H9 (cell line): ENCODE data around the gene AHNAK. TPM values are rescaled to one million over a fixed set of nuclear protein-coding genes. Genes with fewer than 3 reads are reported as not detected.

Experiments used
- DNase-seq: peaks from one replicate; pipeline ENCODE4 v3.0.0-alpha.2; 2017
- H2AFZ ChIP-seq: one replicate; pipeline ENCODE4 v1.6.1; 2013; ENCODE audit warnings: mild to moderate bottlenecking, low read length, control low read depth, moderate library complexity
- H2AK5ac ChIP-seq: 2 replicates; pipeline ENCODE4 v1.6.1; 2013; ENCODE audit warnings: low read length, control low read depth, mixed read lengths; ENCODE audit not compliant: insufficient read length
- H2BK120ac ChIP-seq: one replicate; pipeline ENCODE4 v1.6.1; 2013; ENCODE audit warnings: low read depth, mild to moderate bottlenecking, low read length, control low read depth, inconsistent platforms; ENCODE audit not compliant: poor library complexity, severe bottlenecking
- H2BK12ac ChIP-seq: 2 replicates; pipeline ENCODE4 v1.6.1; 2013; ENCODE audit warnings: low read length, control low read depth, mixed read lengths, low read depth; ENCODE audit not compliant: insufficient read length
- H2BK15ac ChIP-seq: 2 replicates; pipeline ENCODE4 v1.6.1; 2013; ENCODE audit warnings: low read depth, low read length, control low read depth
- H2BK20ac ChIP-seq: one replicate; pipeline ENCODE4 v1.6.1; 2013; ENCODE audit warnings: low read depth, mild to moderate bottlenecking, low read length, control low read depth, inconsistent platforms; ENCODE audit not compliant: poor library complexity, severe bottlenecking
- H2BK5ac ChIP-seq: 2 replicates; pipeline ENCODE4 v1.6.1; 2013; ENCODE audit warnings: low read length, control low read depth, mixed read lengths; ENCODE audit not compliant: insufficient read length
- H3K14ac ChIP-seq: 2 replicates; pipeline ENCODE4 v1.6.1; 2013; ENCODE audit warnings: low read length, control low read depth; ENCODE audit not compliant: insufficient read depth
- H3K18ac ChIP-seq: 2 replicates; pipeline ENCODE4 v1.6.1; 2013; ENCODE audit warnings: low read depth, mild to moderate bottlenecking, mixed read lengths, low read length, control low read depth; ENCODE audit not compliant: insufficient read length
- H3K23ac ChIP-seq: 2 replicates; pipeline ENCODE4 v1.6.1; 2013; ENCODE audit warnings: low read length, control low read depth, mixed read lengths, low read depth; ENCODE audit not compliant: insufficient read length
- H3K23me2 ChIP-seq: 2 replicates; pipeline ENCODE4 v1.6.1; 2013; ENCODE audit warnings: low read depth, mild to moderate bottlenecking, mixed read lengths, low read length, control low read depth; ENCODE audit not compliant: insufficient read length, poor library complexity, severe bottlenecking
- H3K27ac ChIP-seq: 2 replicates; pipeline ENCODE4 v1.5.1; 2013; ENCODE audit warnings: low read length, control low read depth, mixed read lengths, low read depth; ENCODE audit not compliant: insufficient read length
- H3K27me3 ChIP-seq: 2 replicates; pipeline ENCODE4 v1.6.1; 2013; ENCODE audit warnings: low read length, control low read depth, inconsistent platforms; ENCODE audit not compliant: insufficient read depth
- H3K4ac ChIP-seq: 2 replicates; pipeline ENCODE4 v1.6.1; 2013; ENCODE audit warnings: low read depth, mild to moderate bottlenecking, control low read depth, inconsistent platforms, low read length, moderate library complexity
- H3K4me1 ChIP-seq: 2 replicates; pipeline ENCODE4 v1.6.1; 2013; ENCODE audit warnings: low read length, control low read depth, inconsistent platforms; ENCODE audit not compliant: insufficient read depth
- H3K4me2 ChIP-seq: 2 replicates; pipeline ENCODE4 v1.6.1; 2013; ENCODE audit warnings: low read length, control low read depth, mixed read lengths; ENCODE audit not compliant: insufficient read length, insufficient read depth
- H3K56ac ChIP-seq: 2 replicates; pipeline ENCODE4 v1.6.1; 2013; ENCODE audit warnings: low read depth, mild to moderate bottlenecking, mixed read lengths, low read length, control low read depth; ENCODE audit not compliant: insufficient read length
- H3K79me1 ChIP-seq: 2 replicates; pipeline ENCODE4 v1.6.1; 2013; ENCODE audit warnings: low read depth, mild to moderate bottlenecking, moderate library complexity, low read length, control low read depth, inconsistent platforms; ENCODE audit not compliant: insufficient read depth, poor library complexity, severe bottlenecking
- H3K79me2 ChIP-seq: 2 replicates; pipeline ENCODE4 v1.6.1; 2013; ENCODE audit warnings: low read length, control low read depth, inconsistent platforms; ENCODE audit not compliant: insufficient read depth
- H3K9ac ChIP-seq: 2 replicates; pipeline ENCODE4 v1.6.1; 2013; ENCODE audit warnings: low read length, control low read depth, mixed read lengths; ENCODE audit not compliant: insufficient read length; ENCODE audit errors: extremely low read depth
- H3K9me3 ChIP-seq: one replicate; pipeline ENCODE4 v1.6.1; 2013; ENCODE audit warnings: low read depth, low read length, inconsistent platforms; ENCODE audit not compliant: control insufficient read depth
- H3T11ph ChIP-seq: one replicate; pipeline ENCODE4 v1.6.1; 2013; ENCODE audit warnings: mild to moderate bottlenecking, low read length, control low read depth, inconsistent platforms
- H4K20me1 ChIP-seq: one replicate; pipeline ENCODE4 v1.6.1; 2013; ENCODE audit not compliant: control insufficient read depth, insufficient read length, insufficient read depth
- H4K5ac ChIP-seq: 2 replicates; pipeline ENCODE4 v1.6.1; 2013; ENCODE audit warnings: low read depth, mild to moderate bottlenecking, mixed read lengths, low read length, control low read depth; ENCODE audit not compliant: insufficient read length
- H4K8ac ChIP-seq: replicated peaks from 2 replicates; pipeline ENCODE4 v1.6.1; 2013; ENCODE audit warnings: low read length, control low read depth, mixed read lengths, low read depth; ENCODE audit not compliant: insufficient read length
- H4K91ac ChIP-seq: 2 replicates; pipeline ENCODE4 v1.6.1; 2013; ENCODE audit warnings: low read depth, mild to moderate bottlenecking, moderate library complexity, mixed read lengths, low read length, control low read depth; ENCODE audit not compliant: insufficient read length
- H3K27ac Mint-ChIP-seq, 3 experiments: 2 replicates in 2 of 3; 3 replicates in 1 of 3; pipeline ENCODE4 v1.8.0; 2020 to 2021; ENCODE audit warnings: mixed read lengths in 3 of 3, mild to moderate bottlenecking in 1 of 3, moderate library complexity in 1 of 3
- H3K27me3 Mint-ChIP-seq: 2 replicates; pipeline ENCODE4 v1.8.0; 2021; ENCODE audit warnings: low read depth, mild to moderate bottlenecking, moderate library complexity, mixed read lengths
- H3K36me3 Mint-ChIP-seq, 3 experiments: 2 replicates in 2 of 3; 3 replicates in 1 of 3; pipeline ENCODE4 v1.8.0; 2020 to 2021; ENCODE audit warnings: low read depth in 3 of 3, mixed read lengths in 3 of 3; ENCODE audit not compliant: insufficient read depth in 1 of 3
- H3K4me1 Mint-ChIP-seq, 2 experiments: 2 replicates each; pipeline ENCODE4 v1.8.0; 2020; ENCODE audit warnings: mixed read lengths in 2 of 2
- H3K4me3 Mint-ChIP-seq, 2 experiments: 2 replicates in 1 of 2; 3 replicates in 1 of 2; pipeline ENCODE4 v1.8.0; 2020 to 2021; ENCODE audit warnings: mild to moderate bottlenecking in 2 of 2, mixed read lengths in 2 of 2, moderate library complexity in 1 of 2
- H3K9me3 Mint-ChIP-seq, 2 experiments: 2 replicates in 1 of 2; 3 replicates in 1 of 2; pipeline ENCODE4 v1.8.0; 2020; ENCODE audit warnings: mild to moderate bottlenecking in 2 of 2, mixed read lengths in 2 of 2, moderate library complexity in 1 of 2
- WGBS: extraction: QIAGEN DNeasy Blood & Tissue Kit; methylation state at CpG from one replicate; pipeline ENCODE4 v1.1.7; 2013; ENCODE audit warnings: missing lambda C conversion rate, low lambda C conversion rate, mixed read lengths; ENCODE audit not compliant: insufficient read length; ENCODE audit errors: extremely low coverage; 5-methylcytosine and 5-hydroxymethylcytosine counted together
- total RNA-seq: library from RNA; stranded (reverse); gene quantifications from 2 replicates; pipeline ENCODE4 v1.2.1, GENCODE V29; 2021
- TF ChIP-seq, protein P1 (sequence below): fragments of 200-600 bp; sonication (generic); conservative IDR thresholded peaks from 3 replicates; pipeline ENCODE4 v1.8.0; 2021; ENCODE audit warnings: antibody characterized with exemption, mild to moderate bottlenecking

The AHNAK gene
- total RNA-seq, 1 experiment from 2014 or later: 15.2 TPM

- peaks cover 28 to 41% of the 10 kb centered on the region in 2 experiments for H3K4me1 Mint-ChIP-seq
Measured at GRCh38 chr11:62538470-62539237, 8.0 kb downstream of the AHNAK start.

More at GRCh38 chr11:62538470-62539237, 8.0 kb downstream of the AHNAK start:
- Mint-ChIP-seq H3K9me3 (no peaks in the 10 kb centered on the region), H3K27me3 (peaks cover 26% of the 10 kb centered on the region), H3K36me3 (peaks cover 2 to 12% (median 11%) of the 10 kb centered on the region in 3 experiments; a peak in 5 of 7 replicates), H3K27ac (no peak overlapping the region), H3K4me3 (no peak overlapping the region)
- H2AFZ ChIP-seq: no peak overlapping the region
- H3K4me2 ChIP-seq: no peak overlapping the region
- H2BK12ac ChIP-seq: no peak overlapping the region
- no CpG with 5 or more reads among the region's 19 CpGs for WGBS
- H4K8ac ChIP-seq: no peak overlapping the region
- no peak overlapping the region for H3K14ac ChIP-seq
- no peak overlapping the region for H4K5ac ChIP-seq
- no peak overlapping the region for H3K23ac ChIP-seq
- H3K4me1 ChIP-seq: no peaks in the 10 kb centered on the region; the same call in 1 of the 2 replicates
- H2BK120ac ChIP-seq: no peak overlapping the region
- no peak overlapping the region for H3K4ac ChIP-seq
- H2BK20ac ChIP-seq: no peak overlapping the region
- H2BK5ac ChIP-seq: no peak overlapping the region
- no peaks in the 10 kb centered on the region for H3K9me3 ChIP-seq
- H3K27ac ChIP-seq: no peak overlapping the region
- no peak overlapping the region for H3T11ph ChIP-seq
- H3K56ac ChIP-seq: no peak overlapping the region
- H3K23me2 ChIP-seq: no peaks in the 10 kb centered on the region
- H4K91ac ChIP-seq: no peak overlapping the region
- peak overlapping the region; percentile 42 for H3K18ac ChIP-seq
- H3K79me1 ChIP-seq: no peaks in the 10 kb centered on the region
- H2AK5ac ChIP-seq: no peak overlapping the region
- no peak overlapping the region for H2BK15ac ChIP-seq
- TF ChIP-seq, protein P1, sequence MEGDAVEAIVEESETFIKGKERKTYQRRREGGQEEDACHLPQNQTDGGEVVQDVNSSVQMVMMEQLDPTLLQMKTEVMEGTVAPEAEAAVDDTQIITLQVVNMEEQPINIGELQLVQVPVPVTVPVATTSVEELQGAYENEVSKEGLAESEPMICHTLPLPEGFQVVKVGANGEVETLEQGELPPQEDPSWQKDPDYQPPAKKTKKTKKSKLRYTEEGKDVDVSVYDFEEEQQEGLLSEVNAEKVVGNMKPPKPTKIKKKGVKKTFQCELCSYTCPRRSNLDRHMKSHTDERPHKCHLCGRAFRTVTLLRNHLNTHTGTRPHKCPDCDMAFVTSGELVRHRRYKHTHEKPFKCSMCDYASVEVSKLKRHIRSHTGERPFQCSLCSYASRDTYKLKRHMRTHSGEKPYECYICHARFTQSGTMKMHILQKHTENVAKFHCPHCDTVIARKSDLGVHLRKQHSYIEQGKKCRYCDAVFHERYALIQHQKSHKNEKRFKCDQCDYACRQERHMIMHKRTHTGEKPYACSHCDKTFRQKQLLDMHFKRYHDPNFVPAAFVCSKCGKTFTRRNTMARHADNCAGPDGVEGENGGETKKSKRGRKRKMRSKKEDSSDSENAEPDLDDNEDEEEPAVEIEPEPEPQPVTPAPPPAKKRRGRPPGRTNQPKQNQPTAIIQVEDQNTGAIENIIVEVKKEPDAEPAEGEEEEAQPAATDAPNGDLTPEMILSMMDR: no peak
- no peak for DNase-seq
- H3K27me3 ChIP-seq: peaks cover 8% of the 10 kb centered on the region; the same call in 1 of the 2 replicates
- no peak overlapping the region for H3K9ac ChIP-seq
- no peaks in the 10 kb centered on the region for H3K79me2 ChIP-seq
- no peaks in the 10 kb centered on the region for H4K20me1 ChIP-seq
